K562 (cell line): ENCODE data around the gene FGG.

Source experiments
- ATF7 ChIP-seq: fragments of 450-650 bp; IDR thresholded peaks from 2 replicates; pipeline ENCODE4 v1.7.1; 2014; ENCODE audit warnings: mild to moderate bottlenecking, moderate library complexity
- MLLT1 ChIP-seq, 2 experiments: fragments of 450-650 bp; IDR thresholded peaks; 2 replicates each; pipeline ENCODE4 v1.6.1; 2016
- SMAD1 ChIP-seq: fragments of 150-350 bp; IDR thresholded peaks from 2 replicates; pipeline ENCODE4 v1.6.1; 2014; ENCODE audit warnings: low read length, low read depth; ENCODE audit not compliant: partially characterized antibody
- SMARCA4 ChIP-seq: fragments of 450-650 bp; IDR thresholded peaks from 2 replicates; pipeline ENCODE4 v1.6.1; 2016
- SRSF9 ChIP-seq: fragments of 200-400 bp; formaldehyde crosslinking; IDR thresholded peaks from 2 replicates; pipeline ENCODE4 v1.6.1; 2017; ENCODE audit warnings: low read depth, low read length, borderline replicate concordance
- TCF7 ChIP-seq: sonication (generic); IDR thresholded peaks from 2 replicates; pipeline ENCODE4 v1.6.1; 2016; ENCODE audit warnings: antibody characterized with exemption, borderline replicate concordance
- TF ChIP-seq, protein P1 (sequence below): sonication (generic); formaldehyde crosslinking; IDR thresholded peaks from 2 replicates; pipeline ENCODE4 v1.8.0; 2022; ENCODE audit warnings: missing genetic modification reagents, mild to moderate bottlenecking, borderline replicate concordance
- TF ChIP-seq, protein P2 (sequence below): fragments of 450-650 bp; IDR thresholded peaks from 2 replicates; pipeline ENCODE4 v1.7.1; 2018; ENCODE audit warnings: mild to moderate bottlenecking, low read depth; ENCODE audit not compliant: partially characterized antibody
- TF ChIP-seq, protein P3 (sequence below): sonication (generic); formaldehyde crosslinking; IDR thresholded peaks from 2 replicates; pipeline ENCODE4 v1.8.1; 2022; ENCODE audit warnings: missing genetic modification reagents
- TF ChIP-seq, protein P4 (sequence below): fragments of 450-650 bp; conservative IDR thresholded peaks from 2 replicates; pipeline ENCODE4 v1.6.1; 2016; ENCODE audit warnings: missing genetic modification characterization, low read depth, mild to moderate bottlenecking, control low read depth, missing compliant biosample characterization
- TF ChIP-seq, protein P5 (sequence below), 3 experiments: IDR thresholded peaks in 2 of 3; conservative IDR thresholded peaks in 1 of 3; 2 replicates each; pipeline ENCODE4 v1.5.1; 2011 to 2012; ENCODE audit warnings: low read length in 3 of 3, mild to moderate bottlenecking in 3 of 3, control low read depth in 2 of 3, improper control_type of control experiment in 1 of 3, inconsistent platforms in 1 of 3, low read depth in 1 of 3, mixed read lengths in 1 of 3, moderate library complexity in 1 of 3; ENCODE audit not compliant: insufficient read depth in 2 of 3
- TF ChIP-seq, protein P6 (sequence below): fragments of 450-650 bp; IDR thresholded peaks from 2 replicates; pipeline ENCODE4 v1.6.1; 2016; ENCODE audit warnings: mild to moderate bottlenecking

- TF ChIP-seq TCF7 (no peak), SRSF9 (no peak), ATF7 (no peak), SMARCA4 (no peak), SMAD1 (no peak), MLLT1 (IDR thresholded peaks at IDR 0.05) (no peak)
- TF ChIP-seq, protein P1, sequence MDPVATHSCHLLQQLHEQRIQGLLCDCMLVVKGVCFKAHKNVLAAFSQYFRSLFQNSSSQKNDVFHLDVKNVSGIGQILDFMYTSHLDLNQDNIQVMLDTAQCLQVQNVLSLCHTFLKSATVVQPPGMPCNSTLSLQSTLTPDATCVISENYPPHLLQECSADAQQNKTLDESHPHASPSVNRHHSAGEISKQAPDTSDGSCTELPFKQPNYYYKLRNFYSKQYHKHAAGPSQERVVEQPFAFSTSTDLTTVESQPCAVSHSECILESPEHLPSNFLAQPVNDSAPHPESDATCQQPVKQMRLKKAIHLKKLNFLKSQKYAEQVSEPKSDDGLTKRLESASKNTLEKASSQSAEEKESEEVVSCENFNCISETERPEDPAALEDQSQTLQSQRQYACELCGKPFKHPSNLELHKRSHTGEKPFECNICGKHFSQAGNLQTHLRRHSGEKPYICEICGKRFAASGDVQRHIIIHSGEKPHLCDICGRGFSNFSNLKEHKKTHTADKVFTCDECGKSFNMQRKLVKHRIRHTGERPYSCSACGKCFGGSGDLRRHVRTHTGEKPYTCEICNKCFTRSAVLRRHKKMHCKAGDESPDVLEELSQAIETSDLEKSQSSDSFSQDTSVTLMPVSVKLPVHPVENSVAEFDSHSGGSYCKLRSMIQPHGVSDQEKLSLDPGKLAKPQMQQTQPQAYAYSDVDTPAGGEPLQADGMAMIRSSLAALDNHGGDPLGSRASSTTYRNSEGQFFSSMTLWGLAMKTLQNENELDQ (CRISPR knock-in tag): no peak
- TF ChIP-seq, protein P2, sequence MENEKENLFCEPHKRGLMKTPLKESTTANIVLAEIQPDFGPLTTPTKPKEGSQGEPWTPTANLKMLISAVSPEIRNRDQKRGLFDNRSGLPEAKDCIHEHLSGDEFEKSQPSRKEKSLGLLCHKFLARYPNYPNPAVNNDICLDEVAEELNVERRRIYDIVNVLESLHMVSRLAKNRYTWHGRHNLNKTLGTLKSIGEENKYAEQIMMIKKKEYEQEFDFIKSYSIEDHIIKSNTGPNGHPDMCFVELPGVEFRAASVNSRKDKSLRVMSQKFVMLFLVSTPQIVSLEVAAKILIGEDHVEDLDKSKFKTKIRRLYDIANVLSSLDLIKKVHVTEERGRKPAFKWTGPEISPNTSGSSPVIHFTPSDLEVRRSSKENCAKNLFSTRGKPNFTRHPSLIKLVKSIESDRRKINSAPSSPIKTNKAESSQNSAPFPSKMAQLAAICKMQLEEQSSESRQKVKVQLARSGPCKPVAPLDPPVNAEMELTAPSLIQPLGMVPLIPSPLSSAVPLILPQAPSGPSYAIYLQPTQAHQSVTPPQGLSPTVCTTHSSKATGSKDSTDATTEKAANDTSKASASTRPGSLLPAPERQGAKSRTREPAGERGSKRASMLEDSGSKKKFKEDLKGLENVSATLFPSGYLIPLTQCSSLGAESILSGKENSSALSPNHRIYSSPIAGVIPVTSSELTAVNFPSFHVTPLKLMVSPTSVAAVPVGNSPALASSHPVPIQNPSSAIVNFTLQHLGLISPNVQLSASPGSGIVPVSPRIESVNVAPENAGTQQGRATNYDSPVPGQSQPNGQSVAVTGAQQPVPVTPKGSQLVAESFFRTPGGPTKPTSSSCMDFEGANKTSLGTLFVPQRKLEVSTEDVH: no peak
- TF ChIP-seq, protein P3, sequence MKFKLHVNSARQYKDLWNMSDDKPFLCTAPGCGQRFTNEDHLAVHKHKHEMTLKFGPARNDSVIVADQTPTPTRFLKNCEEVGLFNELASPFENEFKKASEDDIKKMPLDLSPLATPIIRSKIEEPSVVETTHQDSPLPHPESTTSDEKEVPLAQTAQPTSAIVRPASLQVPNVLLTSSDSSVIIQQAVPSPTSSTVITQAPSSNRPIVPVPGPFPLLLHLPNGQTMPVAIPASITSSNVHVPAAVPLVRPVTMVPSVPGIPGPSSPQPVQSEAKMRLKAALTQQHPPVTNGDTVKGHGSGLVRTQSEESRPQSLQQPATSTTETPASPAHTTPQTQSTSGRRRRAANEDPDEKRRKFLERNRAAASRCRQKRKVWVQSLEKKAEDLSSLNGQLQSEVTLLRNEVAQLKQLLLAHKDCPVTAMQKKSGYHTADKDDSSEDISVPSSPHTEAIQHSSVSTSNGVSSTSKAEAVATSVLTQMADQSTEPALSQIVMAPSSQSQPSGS (CRISPR knock-in tag): no peak
- TF ChIP-seq, protein P4, sequence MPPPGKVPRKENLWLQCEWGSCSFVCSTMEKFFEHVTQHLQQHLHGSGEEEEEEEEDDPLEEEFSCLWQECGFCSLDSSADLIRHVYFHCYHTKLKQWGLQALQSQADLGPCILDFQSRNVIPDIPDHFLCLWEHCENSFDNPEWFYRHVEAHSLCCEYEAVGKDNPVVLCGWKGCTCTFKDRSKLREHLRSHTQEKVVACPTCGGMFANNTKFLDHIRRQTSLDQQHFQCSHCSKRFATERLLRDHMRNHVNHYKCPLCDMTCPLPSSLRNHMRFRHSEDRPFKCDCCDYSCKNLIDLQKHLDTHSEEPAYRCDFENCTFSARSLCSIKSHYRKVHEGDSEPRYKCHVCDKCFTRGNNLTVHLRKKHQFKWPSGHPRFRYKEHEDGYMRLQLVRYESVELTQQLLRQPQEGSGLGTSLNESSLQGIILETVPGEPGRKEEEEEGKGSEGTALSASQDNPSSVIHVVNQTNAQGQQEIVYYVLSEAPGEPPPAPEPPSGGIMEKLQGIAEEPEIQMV: no peak
- TF ChIP-seq, protein P5, sequence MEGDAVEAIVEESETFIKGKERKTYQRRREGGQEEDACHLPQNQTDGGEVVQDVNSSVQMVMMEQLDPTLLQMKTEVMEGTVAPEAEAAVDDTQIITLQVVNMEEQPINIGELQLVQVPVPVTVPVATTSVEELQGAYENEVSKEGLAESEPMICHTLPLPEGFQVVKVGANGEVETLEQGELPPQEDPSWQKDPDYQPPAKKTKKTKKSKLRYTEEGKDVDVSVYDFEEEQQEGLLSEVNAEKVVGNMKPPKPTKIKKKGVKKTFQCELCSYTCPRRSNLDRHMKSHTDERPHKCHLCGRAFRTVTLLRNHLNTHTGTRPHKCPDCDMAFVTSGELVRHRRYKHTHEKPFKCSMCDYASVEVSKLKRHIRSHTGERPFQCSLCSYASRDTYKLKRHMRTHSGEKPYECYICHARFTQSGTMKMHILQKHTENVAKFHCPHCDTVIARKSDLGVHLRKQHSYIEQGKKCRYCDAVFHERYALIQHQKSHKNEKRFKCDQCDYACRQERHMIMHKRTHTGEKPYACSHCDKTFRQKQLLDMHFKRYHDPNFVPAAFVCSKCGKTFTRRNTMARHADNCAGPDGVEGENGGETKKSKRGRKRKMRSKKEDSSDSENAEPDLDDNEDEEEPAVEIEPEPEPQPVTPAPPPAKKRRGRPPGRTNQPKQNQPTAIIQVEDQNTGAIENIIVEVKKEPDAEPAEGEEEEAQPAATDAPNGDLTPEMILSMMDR (IDR thresholded peaks at IDR 0.05 in 2 of 3, conservative IDR thresholded peaks at IDR 0.05 in 1 of 3; ENCODE audit: insufficient read depth in 2 of 3, low read depth in 1 of 3, low read length in 3 of 3): no peak
- TF ChIP-seq, protein P6, sequence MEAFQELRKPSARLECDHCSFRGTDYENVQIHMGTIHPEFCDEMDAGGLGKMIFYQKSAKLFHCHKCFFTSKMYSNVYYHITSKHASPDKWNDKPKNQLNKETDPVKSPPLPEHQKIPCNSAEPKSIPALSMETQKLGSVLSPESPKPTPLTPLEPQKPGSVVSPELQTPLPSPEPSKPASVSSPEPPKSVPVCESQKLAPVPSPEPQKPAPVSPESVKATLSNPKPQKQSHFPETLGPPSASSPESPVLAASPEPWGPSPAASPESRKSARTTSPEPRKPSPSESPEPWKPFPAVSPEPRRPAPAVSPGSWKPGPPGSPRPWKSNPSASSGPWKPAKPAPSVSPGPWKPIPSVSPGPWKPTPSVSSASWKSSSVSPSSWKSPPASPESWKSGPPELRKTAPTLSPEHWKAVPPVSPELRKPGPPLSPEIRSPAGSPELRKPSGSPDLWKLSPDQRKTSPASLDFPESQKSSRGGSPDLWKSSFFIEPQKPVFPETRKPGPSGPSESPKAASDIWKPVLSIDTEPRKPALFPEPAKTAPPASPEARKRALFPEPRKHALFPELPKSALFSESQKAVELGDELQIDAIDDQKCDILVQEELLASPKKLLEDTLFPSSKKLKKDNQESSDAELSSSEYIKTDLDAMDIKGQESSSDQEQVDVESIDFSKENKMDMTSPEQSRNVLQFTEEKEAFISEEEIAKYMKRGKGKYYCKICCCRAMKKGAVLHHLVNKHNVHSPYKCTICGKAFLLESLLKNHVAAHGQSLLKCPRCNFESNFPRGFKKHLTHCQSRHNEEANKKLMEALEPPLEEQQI: no peak
Observed at GRCh38 chr4:154560824-154561231, 51.6 kb downstream of the FGG start.
